ENCODE measurements around the gene BACH2. TPM values are rescaled to one million over a fixed set of nuclear protein-coding genes. Genes with fewer than 3 reads are reported as not detected.

Gene BACH2
- total and polyA plus RNA-seq, 2 of the 8 experiments (the other 6 are each of a cell fraction or from before 2014, with no cell fraction given): 1.9 to 5.9 TPM

DNA sequence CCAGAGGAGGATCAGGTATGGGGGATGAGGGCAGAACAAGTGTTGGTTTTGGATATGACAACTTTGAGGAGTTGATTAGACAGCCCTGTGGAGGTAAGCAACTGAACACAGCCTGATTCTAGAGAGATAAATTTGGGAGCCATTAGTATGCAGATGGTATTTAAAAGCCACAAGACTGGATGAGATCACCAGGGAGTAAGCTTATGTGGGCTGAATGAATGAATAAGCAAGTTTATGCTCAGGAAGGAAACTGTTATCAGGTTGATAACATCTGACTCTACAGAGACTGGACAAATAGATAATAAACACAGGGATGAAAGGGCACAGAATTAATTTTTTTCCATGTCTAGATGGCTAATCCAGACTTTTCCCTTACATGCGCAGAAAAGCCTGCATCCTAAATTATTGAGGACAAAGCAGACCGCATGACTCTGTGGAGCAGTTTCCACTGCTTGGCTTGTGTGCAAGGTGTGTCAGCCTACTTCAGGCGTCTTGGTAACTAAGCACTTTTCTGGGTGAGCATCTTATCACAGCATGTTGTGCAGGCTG, 251.7 kb downstream of the BACH2 start (continued):
- TF ChIP-seq, protein P1, sequence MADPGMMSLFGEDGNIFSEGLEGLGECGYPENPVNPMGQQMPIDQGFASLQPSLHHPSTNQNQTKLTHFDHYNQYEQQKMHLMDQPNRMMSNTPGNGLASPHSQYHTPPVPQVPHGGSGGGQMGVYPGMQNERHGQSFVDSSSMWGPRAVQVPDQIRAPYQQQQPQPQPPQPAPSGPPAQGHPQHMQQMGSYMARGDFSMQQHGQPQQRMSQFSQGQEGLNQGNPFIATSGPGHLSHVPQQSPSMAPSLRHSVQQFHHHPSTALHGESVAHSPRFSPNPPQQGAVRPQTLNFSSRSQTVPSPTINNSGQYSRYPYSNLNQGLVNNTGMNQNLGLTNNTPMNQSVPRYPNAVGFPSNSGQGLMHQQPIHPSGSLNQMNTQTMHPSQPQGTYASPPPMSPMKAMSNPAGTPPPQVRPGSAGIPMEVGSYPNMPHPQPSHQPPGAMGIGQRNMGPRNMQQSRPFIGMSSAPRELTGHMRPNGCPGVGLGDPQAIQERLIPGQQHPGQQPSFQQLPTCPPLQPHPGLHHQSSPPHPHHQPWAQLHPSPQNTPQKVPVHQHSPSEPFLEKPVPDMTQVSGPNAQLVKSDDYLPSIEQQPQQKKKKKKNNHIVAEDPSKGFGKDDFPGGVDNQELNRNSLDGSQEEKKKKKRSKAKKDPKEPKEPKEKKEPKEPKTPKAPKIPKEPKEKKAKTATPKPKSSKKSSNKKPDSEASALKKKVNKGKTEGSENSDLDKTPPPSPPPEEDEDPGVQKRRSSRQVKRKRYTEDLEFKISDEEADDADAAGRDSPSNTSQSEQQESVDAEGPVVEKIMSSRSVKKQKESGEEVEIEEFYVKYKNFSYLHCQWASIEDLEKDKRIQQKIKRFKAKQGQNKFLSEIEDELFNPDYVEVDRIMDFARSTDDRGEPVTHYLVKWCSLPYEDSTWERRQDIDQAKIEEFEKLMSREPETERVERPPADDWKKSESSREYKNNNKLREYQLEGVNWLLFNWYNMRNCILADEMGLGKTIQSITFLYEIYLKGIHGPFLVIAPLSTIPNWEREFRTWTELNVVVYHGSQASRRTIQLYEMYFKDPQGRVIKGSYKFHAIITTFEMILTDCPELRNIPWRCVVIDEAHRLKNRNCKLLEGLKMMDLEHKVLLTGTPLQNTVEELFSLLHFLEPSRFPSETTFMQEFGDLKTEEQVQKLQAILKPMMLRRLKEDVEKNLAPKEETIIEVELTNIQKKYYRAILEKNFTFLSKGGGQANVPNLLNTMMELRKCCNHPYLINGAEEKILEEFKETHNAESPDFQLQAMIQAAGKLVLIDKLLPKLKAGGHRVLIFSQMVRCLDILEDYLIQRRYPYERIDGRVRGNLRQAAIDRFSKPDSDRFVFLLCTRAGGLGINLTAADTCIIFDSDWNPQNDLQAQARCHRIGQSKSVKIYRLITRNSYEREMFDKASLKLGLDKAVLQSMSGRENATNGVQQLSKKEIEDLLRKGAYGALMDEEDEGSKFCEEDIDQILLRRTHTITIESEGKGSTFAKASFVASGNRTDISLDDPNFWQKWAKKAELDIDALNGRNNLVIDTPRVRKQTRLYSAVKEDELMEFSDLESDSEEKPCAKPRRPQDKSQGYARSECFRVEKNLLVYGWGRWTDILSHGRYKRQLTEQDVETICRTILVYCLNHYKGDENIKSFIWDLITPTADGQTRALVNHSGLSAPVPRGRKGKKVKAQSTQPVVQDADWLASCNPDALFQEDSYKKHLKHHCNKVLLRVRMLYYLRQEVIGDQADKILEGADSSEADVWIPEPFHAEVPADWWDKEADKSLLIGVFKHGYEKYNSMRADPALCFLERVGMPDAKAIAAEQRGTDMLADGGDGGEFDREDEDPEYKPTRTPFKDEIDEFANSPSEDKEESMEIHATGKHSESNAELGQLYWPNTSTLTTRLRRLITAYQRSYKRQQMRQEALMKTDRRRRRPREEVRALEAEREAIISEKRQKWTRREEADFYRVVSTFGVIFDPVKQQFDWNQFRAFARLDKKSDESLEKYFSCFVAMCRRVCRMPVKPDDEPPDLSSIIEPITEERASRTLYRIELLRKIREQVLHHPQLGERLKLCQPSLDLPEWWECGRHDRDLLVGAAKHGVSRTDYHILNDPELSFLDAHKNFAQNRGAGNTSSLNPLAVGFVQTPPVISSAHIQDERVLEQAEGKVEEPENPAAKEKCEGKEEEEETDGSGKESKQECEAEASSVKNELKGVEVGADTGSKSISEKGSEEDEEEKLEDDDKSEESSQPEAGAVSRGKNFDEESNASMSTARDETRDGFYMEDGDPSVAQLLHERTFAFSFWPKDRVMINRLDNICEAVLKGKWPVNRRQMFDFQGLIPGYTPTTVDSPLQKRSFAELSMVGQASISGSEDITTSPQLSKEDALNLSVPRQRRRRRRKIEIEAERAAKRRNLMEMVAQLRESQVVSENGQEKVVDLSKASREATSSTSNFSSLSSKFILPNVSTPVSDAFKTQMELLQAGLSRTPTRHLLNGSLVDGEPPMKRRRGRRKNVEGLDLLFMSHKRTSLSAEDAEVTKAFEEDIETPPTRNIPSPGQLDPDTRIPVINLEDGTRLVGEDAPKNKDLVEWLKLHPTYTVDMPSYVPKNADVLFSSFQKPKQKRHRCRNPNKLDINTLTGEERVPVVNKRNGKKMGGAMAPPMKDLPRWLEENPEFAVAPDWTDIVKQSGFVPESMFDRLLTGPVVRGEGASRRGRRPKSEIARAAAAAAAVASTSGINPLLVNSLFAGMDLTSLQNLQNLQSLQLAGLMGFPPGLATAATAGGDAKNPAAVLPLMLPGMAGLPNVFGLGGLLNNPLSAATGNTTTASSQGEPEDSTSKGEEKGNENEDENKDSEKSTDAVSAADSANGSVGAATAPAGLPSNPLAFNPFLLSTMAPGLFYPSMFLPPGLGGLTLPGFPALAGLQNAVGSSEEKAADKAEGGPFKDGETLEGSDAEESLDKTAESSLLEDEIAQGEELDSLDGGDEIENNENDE (IDR thresholded peaks at IDR 0.05; ENCODE audit: insufficient replicate concordance, low read length): no peak
- TF ChIP-seq CTBP2 (IDR thresholded peaks at IDR 0.05; ENCODE audit: borderline replicate concordance, insufficient read depth, insufficient read length, low read length): no peak
- TF ChIP-seq KDM5A (IDR thresholded peaks at IDR 0.05; ENCODE audit: low read length): no peak
- TF ChIP-seq, protein P2, sequence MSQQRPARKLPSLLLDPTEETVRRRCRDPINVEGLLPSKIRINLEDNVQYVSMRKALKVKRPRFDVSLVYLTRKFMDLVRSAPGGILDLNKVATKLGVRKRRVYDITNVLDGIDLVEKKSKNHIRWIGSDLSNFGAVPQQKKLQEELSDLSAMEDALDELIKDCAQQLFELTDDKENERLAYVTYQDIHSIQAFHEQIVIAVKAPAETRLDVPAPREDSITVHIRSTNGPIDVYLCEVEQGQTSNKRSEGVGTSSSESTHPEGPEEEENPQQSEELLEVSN (IDR thresholded peaks at IDR 0.05): no peak
- TF ChIP-seq CHD2 (IDR thresholded peaks at IDR 0.05; ENCODE audit: low read length): no peak
- no peak for TF ChIP-seq RFX5 (IDR thresholded peaks at IDR 0.05; ENCODE audit: borderline replicate concordance, low read depth, low read length)
